Astrocyte (in vitro differentiated cells and primary cell): ENCODE results near the gene PLD4. TPM values are rescaled to one million over a fixed set of nuclear protein-coding genes. Genes with fewer than 3 reads are reported as not detected.

Experiments
- DNase-seq: peaks from one replicate; pipeline ENCODE4 v3.0.0-alpha.2; 2010; ENCODE audit warnings: low read depth
- FAIRE-seq: peaks from 2 replicates; lab custom pipeline; 2011; peaks lifted over from hg19 to GRCh38; lab: Jason Lieb, UNC
- H2AFZ ChIP-seq: 2 replicates; pipeline ENCODE4 v1.6.0; 2012; ENCODE audit warnings: low read depth, low read length, inconsistent platforms
- H3K27ac ChIP-seq: 2 replicates; pipeline ENCODE4 v1.5.1; 2011; ENCODE audit warnings: low read depth, low read length, inconsistent platforms
- H3K27me3 ChIP-seq: 2 replicates; pipeline ENCODE4 v1.6.0; 2011; ENCODE audit warnings: low read length, inconsistent platforms; ENCODE audit not compliant: insufficient read depth
- H3K36me3 ChIP-seq: 2 replicates; pipeline ENCODE4 v1.5.1; 2011; ENCODE audit warnings: low read length, inconsistent platforms; ENCODE audit not compliant: insufficient read depth
- H3K4me1 ChIP-seq: 2 replicates; pipeline ENCODE4 v1.5.1; 2011; ENCODE audit warnings: low read length, inconsistent platforms; ENCODE audit not compliant: insufficient read depth
- H3K4me2 ChIP-seq: 2 replicates; pipeline ENCODE4 v1.6.0; 2012; ENCODE audit warnings: low read length, inconsistent platforms
- H3K4me3 ChIP-seq: 2 replicates; pipeline ENCODE4 v1.5.1; 2011; ENCODE audit warnings: low read depth, mild to moderate bottlenecking, low read length, inconsistent platforms; ENCODE audit not compliant: insufficient read depth
- H3K79me2 ChIP-seq: 2 replicates; pipeline ENCODE4 v1.6.0; 2012; ENCODE audit warnings: mild to moderate bottlenecking, low read length, inconsistent platforms; ENCODE audit not compliant: insufficient read depth
- H3K9ac ChIP-seq: 2 replicates; pipeline ENCODE4 v1.6.0; 2012; ENCODE audit warnings: mild to moderate bottlenecking, low read length, inconsistent platforms
- H3K9me3 ChIP-seq: 2 replicates; pipeline ENCODE4 v1.5.1; 2012; ENCODE audit warnings: low read depth, mild to moderate bottlenecking, low read length, inconsistent platforms; ENCODE audit not compliant: insufficient read depth
- H4K20me1 ChIP-seq: 2 replicates; pipeline ENCODE4 v1.6.0; 2012; ENCODE audit warnings: low read length, inconsistent platforms; ENCODE audit not compliant: insufficient read depth
- H3K27ac Mint-ChIP-seq: one replicate; pipeline ENCODE4 v1.8.0; 2021; ENCODE audit warnings: mild to moderate bottlenecking, mixed read lengths; ENCODE audit not compliant: unreplicated experiment
- H3K27me3 Mint-ChIP-seq: one replicate; pipeline ENCODE4 v1.8.0; 2021; ENCODE audit warnings: low read depth, mixed read lengths; ENCODE audit not compliant: unreplicated experiment
- H3K36me3 Mint-ChIP-seq: one replicate; pipeline ENCODE4 v1.8.0; 2021; ENCODE audit warnings: low read depth, mixed read lengths; ENCODE audit not compliant: unreplicated experiment
- H3K4me1 Mint-ChIP-seq: one replicate; pipeline ENCODE4 v1.8.0; 2021; ENCODE audit warnings: low read depth, mixed read lengths; ENCODE audit not compliant: unreplicated experiment
- H3K4me3 Mint-ChIP-seq: one replicate; pipeline ENCODE4 v1.8.0; 2021; ENCODE audit warnings: mild to moderate bottlenecking, moderate library complexity, mixed read lengths; ENCODE audit not compliant: unreplicated experiment
- H3K9me3 Mint-ChIP-seq: one replicate; pipeline ENCODE4 v1.8.0; 2021; ENCODE audit warnings: mild to moderate bottlenecking, mixed read lengths; ENCODE audit not compliant: unreplicated experiment
- EZH2 ChIP-seq: IDR thresholded peaks from 2 replicates; pipeline ENCODE4 v1.6.1; 2012; ENCODE audit warnings: mild to moderate bottlenecking, low read length, inconsistent platforms; ENCODE audit not compliant: insufficient read depth
- total RNA-seq: library from RNA; stranded (reverse); gene quantifications from 2 replicates; pipeline ENCODE4 v1.2.1, GENCODE V29; 2021
- TF ChIP-seq, protein P1 (sequence below): IDR thresholded peaks from 2 replicates; pipeline ENCODE4 v1.5.1; 2011; ENCODE audit warnings: low read depth, mild to moderate bottlenecking, inconsistent platforms, low read length, moderate library complexity; ENCODE audit not compliant: insufficient read depth

Gene PLD4
- total RNA-seq, 1 donor from 2014 or later, result 0.14 TPM

DNA sequence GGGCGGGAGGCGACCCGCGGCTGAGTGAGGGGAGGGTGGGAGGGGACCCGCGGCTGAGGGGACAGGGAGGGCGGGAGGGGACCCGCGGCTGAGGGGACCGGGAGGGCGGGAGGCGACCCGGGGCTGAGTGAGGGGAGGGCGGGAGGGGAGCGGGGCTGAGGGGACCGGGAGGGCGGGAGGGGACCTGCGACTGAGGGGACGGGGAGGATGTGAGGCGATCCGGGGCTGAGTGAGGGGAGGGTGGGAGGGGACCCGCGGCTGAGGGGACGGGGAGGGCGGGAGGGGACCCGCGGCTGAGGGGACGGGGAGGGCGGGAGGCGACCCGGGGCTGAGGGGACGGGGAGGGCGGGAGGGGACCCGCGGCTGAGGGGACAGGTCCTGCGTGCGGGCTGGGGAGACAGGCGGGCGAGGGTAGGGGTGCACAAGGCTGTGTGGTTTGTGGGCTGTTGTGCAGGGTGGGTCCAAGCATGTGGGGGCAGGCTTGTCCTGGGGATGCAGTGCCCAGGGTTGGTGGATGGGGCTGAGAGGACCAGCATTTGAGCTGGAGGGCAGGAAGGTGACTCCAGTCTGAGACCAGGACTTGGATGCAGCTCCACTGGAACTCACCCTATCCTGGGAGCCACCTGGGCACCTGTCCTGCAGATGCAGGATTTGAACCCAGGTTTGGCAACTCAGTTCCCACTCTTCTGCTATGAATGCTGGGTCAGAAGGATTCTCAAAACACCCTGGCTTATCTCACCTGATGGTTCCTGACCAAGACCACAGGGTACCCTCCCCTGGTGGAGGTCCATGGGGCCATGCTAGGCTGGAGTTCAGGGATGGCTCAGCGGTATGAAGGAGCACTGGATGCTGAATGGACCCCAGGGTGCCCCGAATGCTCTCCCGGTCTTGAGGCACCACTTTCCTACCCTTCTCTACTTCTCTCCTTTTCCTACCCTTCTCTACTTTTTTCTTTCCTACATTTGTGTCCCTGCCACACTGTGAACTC, 9.4 kb downstream of the PLD4 start:
- H3K27me3 Mint-ChIP-seq, result peaks cover 66% of the 10 kb centered on the region
- H3K36me3 Mint-ChIP-seq, result peaks cover 6% of the 10 kb centered on the region
- H3K4me1 Mint-ChIP-seq, result no peaks in the 10 kb centered on the region
- DNase-seq (no peak), FAIRE-seq (no peak)
- Histone ChIP-seq H3K4me2 (no peak overlapping the region), H3K9me3 (no peaks in the 10 kb centered on the region), H4K20me1 (no peaks in the 10 kb centered on the region), H3K27me3 (peaks cover 28% of the 10 kb centered on the region), H2AFZ (no peak overlapping the region), H3K79me2 (no peaks in the 10 kb centered on the region), H3K27ac (no peak overlapping the region), H3K4me3 (no peak overlapping the region), H3K4me1 (peaks cover 6% of the 10 kb centered on the region), H3K9ac (no peak overlapping the region), H3K36me3 (no peaks in the 10 kb centered on the region)
- H3K27ac Mint-ChIP-seq, result no peak overlapping the region
- TF ChIP-seq, protein P1, sequence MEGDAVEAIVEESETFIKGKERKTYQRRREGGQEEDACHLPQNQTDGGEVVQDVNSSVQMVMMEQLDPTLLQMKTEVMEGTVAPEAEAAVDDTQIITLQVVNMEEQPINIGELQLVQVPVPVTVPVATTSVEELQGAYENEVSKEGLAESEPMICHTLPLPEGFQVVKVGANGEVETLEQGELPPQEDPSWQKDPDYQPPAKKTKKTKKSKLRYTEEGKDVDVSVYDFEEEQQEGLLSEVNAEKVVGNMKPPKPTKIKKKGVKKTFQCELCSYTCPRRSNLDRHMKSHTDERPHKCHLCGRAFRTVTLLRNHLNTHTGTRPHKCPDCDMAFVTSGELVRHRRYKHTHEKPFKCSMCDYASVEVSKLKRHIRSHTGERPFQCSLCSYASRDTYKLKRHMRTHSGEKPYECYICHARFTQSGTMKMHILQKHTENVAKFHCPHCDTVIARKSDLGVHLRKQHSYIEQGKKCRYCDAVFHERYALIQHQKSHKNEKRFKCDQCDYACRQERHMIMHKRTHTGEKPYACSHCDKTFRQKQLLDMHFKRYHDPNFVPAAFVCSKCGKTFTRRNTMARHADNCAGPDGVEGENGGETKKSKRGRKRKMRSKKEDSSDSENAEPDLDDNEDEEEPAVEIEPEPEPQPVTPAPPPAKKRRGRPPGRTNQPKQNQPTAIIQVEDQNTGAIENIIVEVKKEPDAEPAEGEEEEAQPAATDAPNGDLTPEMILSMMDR, result no peak
- peak; percentile 27 for TF ChIP-seq EZH2
- peak overlapping the region; percentile 72 for H3K4me3 Mint-ChIP-seq
- peaks cover 4% of the 10 kb centered on the region for H3K9me3 Mint-ChIP-seq

DNA sequence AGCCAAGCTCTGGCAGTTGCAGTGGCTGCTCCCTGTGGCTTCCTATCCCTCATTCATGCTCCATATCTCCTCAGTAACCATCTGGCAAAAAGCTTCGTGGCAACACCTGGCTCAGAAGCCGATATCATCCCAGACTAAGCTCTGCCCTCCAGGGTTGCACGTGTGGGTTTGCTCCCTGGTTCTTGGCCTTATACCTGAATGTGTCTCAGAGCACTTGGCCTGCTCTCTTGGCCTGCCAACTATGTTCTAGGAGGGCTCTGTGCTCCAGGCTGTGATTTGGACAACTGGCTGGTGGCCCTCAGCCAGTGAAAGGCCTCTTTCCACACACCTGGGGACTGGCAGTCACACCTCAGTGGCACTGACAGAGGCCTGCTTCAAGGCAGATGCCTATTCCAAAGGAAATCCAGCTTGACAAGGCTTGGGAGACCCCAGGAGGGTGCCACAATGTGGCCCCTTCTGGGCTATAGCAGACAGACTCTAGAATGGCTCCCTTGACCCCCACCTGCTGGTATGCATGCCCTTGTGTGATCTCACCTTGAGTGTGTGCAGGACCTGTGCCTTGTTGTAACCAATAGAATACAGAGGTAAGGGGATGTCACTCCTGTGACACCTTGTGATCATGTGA, 10.5 kb downstream of the PLD4 start:
- H3K4me1 Mint-ChIP-seq, result no peaks in the 10 kb centered on the region
- no peak for TF ChIP-seq EZH2
- TF ChIP-seq, protein P1, result no peak
- peaks cover 67% of the 10 kb centered on the region for H3K27me3 Mint-ChIP-seq
- H3K9me3 Mint-ChIP-seq, result peaks cover 2% of the 10 kb centered on the region
- no peak for DNase-seq
- FAIRE-seq, result no peak
- Histone ChIP-seq H3K9me3 (no peaks in the 10 kb centered on the region), H3K9ac (no peak overlapping the region), H3K4me2 (no peak overlapping the region), H3K27ac (no peak overlapping the region), H3K4me3 (no peak overlapping the region), H3K79me2 (no peaks in the 10 kb centered on the region), H3K27me3 (peaks cover 27% of the 10 kb centered on the region), H3K36me3 (no peaks in the 10 kb centered on the region), H2AFZ (no peak overlapping the region), H3K4me1 (peaks cover 6% of the 10 kb centered on the region), H4K20me1 (no peaks in the 10 kb centered on the region)
- peak overlapping the region; percentile 72 for H3K4me3 Mint-ChIP-seq
- H3K36me3 Mint-ChIP-seq, result peaks cover 11% of the 10 kb centered on the region
- no peak overlapping the region for H3K27ac Mint-ChIP-seq
